Rectal smooth muscle tissue (tissue), 1 donor: Measurements from ENCODE around the gene UMODL1.

Source experiments
- H3K27ac ChIP-seq: one replicate; pipeline ENCODE4 v1.7.0; 2013; ENCODE audit warnings: low read depth, low read length, inconsistent platforms
- H3K27me3 ChIP-seq: one replicate; pipeline ENCODE4 v1.7.0; 2013; ENCODE audit warnings: low read length; ENCODE audit not compliant: control insufficient read depth, insufficient read depth
- H3K36me3 ChIP-seq: one replicate; pipeline ENCODE4 v1.7.0; 2013; ENCODE audit warnings: low read length; ENCODE audit not compliant: control insufficient read depth, insufficient read depth
- H3K4me1 ChIP-seq: one replicate; pipeline ENCODE4 v1.7.0; 2013; ENCODE audit warnings: low read length; ENCODE audit not compliant: control insufficient read depth, insufficient read depth
- H3K4me3 ChIP-seq: one replicate; pipeline ENCODE4 v1.7.0; 2013; ENCODE audit warnings: low read length
- H3K9ac ChIP-seq: one replicate; pipeline ENCODE4 v1.7.0; 2013; ENCODE audit warnings: low read length

UMODL1 gene

DNA sequence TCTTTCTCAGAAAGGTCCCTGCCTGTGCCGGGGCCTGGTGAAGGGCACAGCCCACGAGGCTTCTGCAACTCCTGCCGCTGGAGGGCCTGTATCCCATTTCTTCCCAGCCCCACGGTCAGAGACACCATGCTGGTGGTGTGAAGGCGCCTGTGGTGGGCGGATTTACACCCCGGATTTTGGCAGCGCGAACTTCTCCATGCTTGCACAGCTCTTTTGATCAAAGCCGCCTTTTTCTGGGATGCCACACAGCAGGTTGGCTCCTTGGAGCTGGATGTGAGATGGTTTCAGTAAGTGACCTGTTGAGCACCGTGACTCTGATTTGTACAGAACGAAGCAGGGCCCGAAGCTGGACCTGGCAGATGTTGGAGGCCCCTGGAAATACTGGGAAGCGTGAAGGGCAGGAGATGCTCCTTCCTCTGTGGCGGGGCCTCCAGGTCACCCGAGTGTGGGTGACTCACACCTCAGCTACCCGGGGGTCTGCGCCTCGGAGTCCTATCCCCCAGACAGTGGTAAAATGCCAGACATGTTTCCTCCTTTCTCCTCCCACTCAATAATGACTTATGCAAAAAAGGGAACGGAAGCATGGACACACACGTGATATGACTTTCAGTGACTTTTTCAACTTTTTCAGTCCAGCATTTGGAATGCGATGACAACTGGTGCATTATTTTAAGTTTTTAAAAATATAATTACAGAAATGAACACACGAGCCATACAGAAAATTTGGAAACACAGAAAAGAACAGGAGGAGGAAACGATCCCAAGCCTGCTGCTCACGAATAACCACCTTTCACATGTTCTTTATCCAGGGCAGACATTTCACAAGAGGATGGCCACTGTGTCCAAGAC is 9.0 kb downstream of the UMODL1 start:
- H3K4me3 ChIP-seq: no peak overlapping the region
- no peaks in the 10 kb centered on the region for H3K36me3 ChIP-seq
- H3K27me3 ChIP-seq: no peaks in the 10 kb centered on the region
- no peak overlapping the region for H3K27ac ChIP-seq
- H3K4me1 ChIP-seq: no peaks in the 10 kb centered on the region
- no peak overlapping the region for H3K9ac ChIP-seq

DNA sequence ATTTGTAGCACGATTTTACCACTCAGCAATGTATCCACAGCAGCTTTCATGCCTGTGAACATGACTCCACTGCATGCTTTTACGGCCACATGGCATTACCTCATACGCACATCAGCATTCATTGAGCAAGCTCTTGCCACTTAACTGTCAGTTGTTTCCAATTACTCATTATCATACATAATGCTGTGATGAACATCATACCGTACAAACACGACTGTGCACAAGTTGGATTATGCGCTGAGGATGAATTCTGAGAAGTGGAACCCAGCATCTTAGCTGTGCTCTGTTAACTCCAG is 9.6 kb downstream of the UMODL1 start:
- H3K27ac ChIP-seq: no peak overlapping the region

DNA sequence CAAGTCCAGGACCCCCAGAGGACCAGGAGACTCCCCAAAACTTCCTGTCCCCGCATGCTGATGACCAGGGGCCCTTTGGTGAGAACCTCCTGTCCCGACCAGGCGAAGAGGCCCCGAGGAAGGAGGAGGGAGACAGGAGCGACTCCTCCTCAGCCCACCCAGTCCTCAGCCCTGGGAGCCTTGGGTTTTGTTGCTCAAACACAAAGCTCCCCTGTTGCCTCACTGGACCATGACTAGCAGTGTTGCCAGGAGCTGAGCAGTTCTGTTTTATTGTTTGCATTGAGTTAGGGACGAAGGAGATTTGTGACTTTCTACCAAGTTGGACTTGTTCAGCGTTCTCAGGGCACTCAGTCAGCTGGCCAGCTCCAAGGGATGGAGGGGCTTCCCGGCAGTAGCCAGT is 10.0 kb downstream of the UMODL1 start:
- Histone ChIP-seq H3K36me3 (no peaks in the 10 kb centered on the region), H3K4me1 (no peaks in the 10 kb centered on the region), H3K27ac (no peak overlapping the region), H3K4me3 (no peak overlapping the region), H3K9ac (no peak overlapping the region), H3K27me3 (no peaks in the 10 kb centered on the region)

More for the DNA sequence above, 9.6 kb downstream of the UMODL1 start:
- Histone ChIP-seq H3K4me1 (no peaks in the 10 kb centered on the region), H3K27me3 (no peaks in the 10 kb centered on the region), H3K4me3 (no peak overlapping the region), H3K36me3 (no peaks in the 10 kb centered on the region), H3K9ac (no peak overlapping the region)

DNA sequence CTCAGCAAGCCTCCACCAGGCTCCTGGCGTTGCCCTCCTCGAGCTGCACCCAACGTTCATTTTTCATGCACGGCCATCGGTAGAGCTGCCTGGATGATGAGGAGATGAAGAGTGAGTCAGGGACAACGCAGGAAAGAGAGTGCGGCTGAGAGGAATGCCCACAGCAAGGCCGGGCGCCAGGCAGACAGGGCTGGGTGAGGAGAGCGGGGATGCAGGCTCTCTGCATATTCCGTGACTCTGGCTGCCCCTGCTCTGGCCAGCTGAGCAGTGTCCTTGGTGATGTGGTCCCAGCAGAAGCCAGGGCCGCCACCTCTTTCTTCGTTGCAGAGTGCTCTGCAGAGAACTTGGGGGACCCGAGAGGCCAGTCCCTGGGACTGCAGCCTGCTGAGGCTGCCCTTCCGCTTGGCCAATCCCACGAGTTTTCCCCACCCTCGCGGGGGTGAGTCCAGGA is 10.8 kb downstream of the UMODL1 start:
- H3K4me1 ChIP-seq: no peaks in the 10 kb centered on the region
- H3K9ac ChIP-seq: no peak overlapping the region
- H3K4me3 ChIP-seq: no peak overlapping the region
- H3K27me3 ChIP-seq: no peaks in the 10 kb centered on the region
- no peak overlapping the region for H3K27ac ChIP-seq
- no peaks in the 10 kb centered on the region for H3K36me3 ChIP-seq

DNA sequence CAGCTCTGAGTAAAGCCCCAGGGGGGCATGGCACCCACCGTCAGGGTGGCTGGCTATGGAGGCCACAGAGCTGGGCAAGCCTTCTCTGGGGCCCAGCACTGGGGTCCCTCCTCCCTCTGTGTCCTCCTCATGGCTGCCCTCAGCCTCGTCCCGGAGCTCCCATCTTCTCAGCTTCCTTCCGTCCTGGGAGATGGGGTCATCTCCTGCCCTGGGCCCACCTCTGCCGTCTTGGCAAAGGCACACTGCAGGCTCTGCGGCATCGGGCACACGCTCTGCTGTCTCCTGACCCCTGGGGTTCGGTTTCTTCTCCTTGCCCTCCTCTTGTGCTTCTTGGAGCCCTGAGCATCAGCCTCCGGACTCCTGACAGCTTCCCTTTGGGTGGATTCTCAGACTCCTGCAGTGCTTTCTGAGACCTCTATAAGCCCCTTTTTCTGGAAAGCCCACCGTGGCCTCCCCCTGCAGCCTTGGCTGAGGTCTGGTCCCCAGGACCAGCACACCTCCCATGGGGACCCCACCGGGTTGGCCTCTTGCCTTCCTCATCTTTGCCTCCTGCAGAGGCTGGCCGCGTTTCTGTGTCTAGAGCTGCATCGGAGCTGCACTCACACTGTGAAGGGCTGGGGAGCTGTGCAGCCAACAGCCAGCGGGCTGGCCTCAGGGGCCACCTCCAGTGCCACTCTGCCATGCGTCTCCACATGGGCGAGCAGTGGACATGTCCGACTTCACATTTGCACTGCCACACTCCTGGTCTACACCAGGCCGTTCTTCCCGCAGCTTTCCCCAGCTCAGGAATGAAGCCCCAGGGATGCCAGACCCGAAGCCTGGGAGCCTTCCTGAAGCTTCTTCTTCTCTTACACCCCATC is 11.6 kb downstream of the UMODL1 start:
- Histone ChIP-seq H3K4me3 (no peak overlapping the region), H3K36me3 (no peaks in the 10 kb centered on the region), H3K4me1 (no peaks in the 10 kb centered on the region), H3K9ac (no peak overlapping the region), H3K27ac (no peak overlapping the region), H3K27me3 (no peaks in the 10 kb centered on the region)

DNA sequence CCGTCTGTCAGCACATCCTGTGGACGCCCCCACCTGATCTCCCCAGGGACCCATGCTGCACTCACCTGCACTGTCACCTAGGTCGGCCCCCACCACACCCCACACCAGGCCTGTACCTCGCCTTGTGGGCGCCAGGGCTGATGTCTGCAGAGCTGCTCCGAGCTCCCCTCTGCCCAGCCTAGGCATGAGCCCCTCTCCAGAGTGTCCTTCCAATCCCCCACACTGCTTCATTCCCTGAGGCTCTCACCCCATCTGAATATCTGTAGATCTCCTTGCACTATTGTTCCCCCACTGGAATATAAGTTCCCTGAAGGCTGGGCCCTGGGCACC is 12.2 kb downstream of the UMODL1 start:
- Histone ChIP-seq H3K9ac (no peak overlapping the region), H3K4me1 (no peaks in the 10 kb centered on the region), H3K27me3 (no peaks in the 10 kb centered on the region), H3K4me3 (no peak overlapping the region), H3K27ac (no peak overlapping the region), H3K36me3 (no peaks in the 10 kb centered on the region)

DNA sequence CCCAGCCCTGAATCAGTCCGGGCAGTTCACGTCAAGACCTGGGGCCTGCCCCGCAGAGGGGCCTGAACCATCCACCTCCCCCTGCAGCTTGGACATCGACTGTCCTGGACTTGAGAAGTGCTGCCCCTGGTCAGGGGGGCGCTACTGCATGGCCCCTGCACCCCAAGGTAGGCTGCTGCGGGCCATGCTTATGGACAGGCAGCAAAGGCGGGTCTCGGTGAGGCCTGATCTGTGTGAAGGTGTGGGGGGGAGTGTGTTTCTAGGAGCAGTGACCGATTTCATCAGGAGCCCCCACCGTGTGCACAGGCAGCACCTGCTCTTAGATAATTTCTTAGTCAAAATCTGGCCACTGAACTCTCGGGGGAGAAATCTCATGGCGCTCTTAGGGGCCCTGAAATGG is 13.0 kb downstream of the UMODL1 start:
- Histone ChIP-seq H3K9ac (no peak overlapping the region), H3K27me3 (no peaks in the 10 kb centered on the region), H3K36me3 (no peaks in the 10 kb centered on the region), H3K27ac (no peak overlapping the region), H3K4me1 (no peaks in the 10 kb centered on the region), H3K4me3 (no peak overlapping the region)

DNA sequence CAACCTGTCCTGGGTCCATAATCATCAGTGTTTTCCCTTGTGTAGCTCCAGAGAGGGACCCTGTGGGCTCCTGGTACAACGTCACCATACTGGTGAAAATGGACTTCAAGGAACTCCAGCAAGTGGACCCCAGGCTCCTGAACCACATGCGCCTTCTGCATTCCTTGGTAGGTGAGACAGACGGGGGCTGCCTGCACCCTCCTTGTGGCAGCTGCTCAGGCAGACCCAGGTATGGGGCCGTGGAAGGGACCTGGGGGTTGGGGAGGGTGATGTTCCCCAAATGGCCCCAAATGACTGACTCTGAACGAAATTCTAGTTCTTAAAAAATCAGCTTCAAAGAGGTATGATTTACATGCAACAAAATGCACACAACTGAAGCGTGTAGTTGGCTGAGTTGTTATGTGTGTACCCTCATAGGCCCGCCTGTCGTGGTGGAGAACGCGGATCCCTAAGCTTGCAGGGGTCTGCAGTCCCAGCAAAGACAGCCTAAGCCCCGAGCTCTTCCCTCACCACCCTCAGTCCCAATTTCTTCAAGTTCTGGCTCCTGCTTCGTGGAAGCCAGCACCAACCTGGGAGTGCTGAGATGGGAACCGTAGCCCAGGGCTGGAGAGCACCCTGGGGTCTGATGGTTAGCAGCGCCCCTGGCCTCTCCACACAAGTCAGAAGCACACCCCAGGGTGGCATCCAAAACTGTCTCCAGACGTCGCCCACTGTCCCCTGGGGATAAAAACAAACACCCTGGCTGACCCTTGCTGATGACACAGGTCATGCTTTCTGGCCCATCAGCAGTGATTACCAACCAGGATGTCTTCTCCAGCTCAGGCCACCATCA is 14.3 kb downstream of the UMODL1 start:
- Histone ChIP-seq H3K9ac (no peak overlapping the region), H3K36me3 (no peaks in the 10 kb centered on the region), H3K27me3 (no peaks in the 10 kb centered on the region), H3K4me1 (no peaks in the 10 kb centered on the region), H3K27ac (no peak overlapping the region), H3K4me3 (no peak overlapping the region)

DNA sequence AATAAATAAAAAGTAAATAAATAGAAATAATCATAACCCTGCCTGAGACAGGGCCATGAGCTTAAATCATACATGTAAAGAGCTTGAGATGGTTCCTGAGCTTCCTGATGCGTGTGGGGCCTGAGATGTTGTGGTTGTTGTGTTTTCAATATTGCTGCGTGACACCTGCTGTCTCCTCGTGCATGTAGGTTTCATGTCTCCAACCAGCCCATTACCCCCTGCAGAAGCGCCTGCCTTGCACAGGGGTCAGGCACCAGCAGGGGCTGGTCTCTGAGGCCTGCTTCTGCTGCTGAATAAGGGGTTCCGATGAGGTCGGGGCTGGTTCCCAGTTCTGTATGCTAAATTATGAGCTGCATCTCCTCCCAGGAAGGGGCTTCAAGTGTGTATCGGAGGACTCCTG is 15.9 kb downstream of the UMODL1 start:
- Histone ChIP-seq H3K9ac (no peak overlapping the region), H3K36me3 (no peaks in the 10 kb centered on the region), H3K27me3 (no peaks in the 10 kb centered on the region), H3K27ac (no peak overlapping the region), H3K4me3 (no peak overlapping the region), H3K4me1 (no peaks in the 10 kb centered on the region)

DNA sequence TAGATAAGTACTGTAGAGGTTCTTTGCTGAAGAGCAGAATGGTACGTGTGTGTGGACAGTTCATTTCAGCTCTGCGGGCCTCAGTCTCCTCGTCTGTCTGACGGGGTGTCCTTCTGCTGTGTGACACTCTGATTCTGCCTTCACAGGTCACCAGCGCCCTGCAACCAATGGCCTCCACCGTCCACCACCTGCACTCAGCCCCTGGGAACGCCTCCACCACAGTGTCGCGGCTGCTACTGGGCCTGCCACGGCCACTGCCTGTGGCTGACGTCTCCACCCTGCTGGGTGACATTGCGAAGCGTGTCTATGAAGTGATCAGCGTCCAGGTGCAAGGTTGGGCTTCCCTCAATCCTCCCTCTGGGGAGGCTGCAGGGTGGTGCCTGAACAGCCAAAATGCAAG is 17.0 kb downstream of the UMODL1 start:
- no peak overlapping the region for H3K27ac ChIP-seq
- no peak overlapping the region for H3K4me3 ChIP-seq
- H3K9ac ChIP-seq: no peak overlapping the region
- H3K27me3 ChIP-seq: no peaks in the 10 kb centered on the region
- no peaks in the 10 kb centered on the region for H3K36me3 ChIP-seq
- no peaks in the 10 kb centered on the region for H3K4me1 ChIP-seq

DNA sequence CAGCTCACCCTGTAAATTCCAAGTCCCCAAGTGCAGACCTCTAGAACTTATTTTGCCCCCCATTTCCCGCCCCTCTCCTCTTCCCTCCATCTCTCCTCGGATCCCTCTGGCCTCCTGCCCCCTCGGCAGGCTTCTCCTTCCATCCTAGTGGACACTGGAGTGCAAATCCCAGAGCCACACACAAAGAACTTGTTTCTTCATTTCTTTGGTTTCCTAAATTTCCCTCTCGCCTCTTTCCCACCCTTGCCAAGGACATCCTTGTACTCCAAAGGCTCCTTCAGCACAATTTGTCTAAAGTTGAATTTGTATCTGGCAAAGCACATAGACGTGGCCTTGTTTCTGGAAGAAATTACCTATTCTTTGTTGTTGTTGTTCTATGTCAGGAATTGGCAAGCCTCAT is 17.5 kb downstream of the UMODL1 start:
- H3K27me3 ChIP-seq: no peaks in the 10 kb centered on the region
- H3K9ac ChIP-seq: no peak overlapping the region
- H3K4me1 ChIP-seq: no peaks in the 10 kb centered on the region
- H3K36me3 ChIP-seq: no peaks in the 10 kb centered on the region
- H3K4me3 ChIP-seq: no peak overlapping the region
- no peak overlapping the region for H3K27ac ChIP-seq

DNA sequence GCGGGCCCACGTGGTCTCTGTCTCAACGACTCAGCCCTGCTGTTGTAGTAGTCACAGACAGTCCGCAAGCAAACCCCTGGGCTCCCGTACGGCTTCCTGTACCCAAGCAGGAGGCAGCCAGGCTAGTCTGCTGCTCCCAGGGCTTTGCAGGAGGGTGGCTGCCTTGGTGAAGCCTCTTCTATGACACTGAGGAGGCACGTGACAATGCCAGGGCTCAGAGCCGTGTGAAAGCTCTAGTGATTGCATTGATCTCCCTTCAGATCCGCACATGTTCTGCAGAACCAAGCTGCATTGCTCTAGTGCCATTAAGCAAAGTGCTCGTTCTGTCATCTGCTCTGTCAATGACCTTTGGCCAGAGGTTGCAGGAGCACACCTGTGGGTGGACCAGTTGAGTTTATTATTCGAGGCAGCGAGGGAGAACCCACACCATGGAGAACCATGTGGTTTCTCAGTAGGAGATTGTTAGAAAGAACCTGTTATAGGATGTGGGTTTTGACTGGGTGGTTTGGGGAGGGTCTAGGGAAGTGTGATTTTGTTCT is 18.0 kb downstream of the UMODL1 start:
- no peak overlapping the region for H3K9ac ChIP-seq
- H3K27ac ChIP-seq: no peak overlapping the region
- H3K27me3 ChIP-seq: no peaks in the 10 kb centered on the region
- no peaks in the 10 kb centered on the region for H3K36me3 ChIP-seq
- H3K4me1 ChIP-seq: no peaks in the 10 kb centered on the region
- no peak overlapping the region for H3K4me3 ChIP-seq
